Smooth muscle cell (in vitro differentiated cells): Measurements from ENCODE around the gene ANKS1B. TPM values are rescaled to one million over a fixed set of nuclear protein-coding genes. Genes with fewer than 3 reads are reported as not detected.

Experiments
- DNase-seq: peaks from one replicate; lab custom pipeline; 2025; ENCODE audit not compliant: unreplicated experiment; lab: John Stamatoyannopoulos, UW
- H2AFZ ChIP-seq: fragments of 200-600 bp; sonication (generic); 2 replicates; pipeline ENCODE4 v1.6.0; 2016; ENCODE audit warnings: antibody characterized with exemption, low read depth, mild to moderate bottlenecking
- H3F3A ChIP-seq: fragments of 200-600 bp; sonication (generic); 2 replicates; pipeline ENCODE4 v1.6.0; 2017; ENCODE audit warnings: antibody characterized with exemption, low read depth
- H3K27ac ChIP-seq: fragments of 200-600 bp; sonication (generic); 2 replicates; pipeline ENCODE4 v1.5.1; 2016; ENCODE audit warnings: low read depth, mild to moderate bottlenecking
- H3K27me3 ChIP-seq: fragments of 200-600 bp; sonication (generic); 2 replicates; pipeline ENCODE4 v1.6.1; 2016; ENCODE audit warnings: low read depth, mild to moderate bottlenecking
- H3K36me3 ChIP-seq: fragments of 200-600 bp; sonication (generic); 2 replicates; pipeline ENCODE4 v1.5.1; 2016; ENCODE audit warnings: low read depth
- H3K4me1 ChIP-seq: fragments of 200-600 bp; sonication (generic); 2 replicates; pipeline ENCODE4 v1.5.1; 2016; ENCODE audit warnings: low read depth
- H3K4me2 ChIP-seq: fragments of 200-600 bp; sonication (generic); 2 replicates; pipeline ENCODE4 v1.6.0; 2016; ENCODE audit warnings: mild to moderate bottlenecking
- H3K4me3 ChIP-seq: fragments of 200-600 bp; sonication (generic); 2 replicates; pipeline ENCODE4 v1.5.1; 2016; ENCODE audit warnings: mild to moderate bottlenecking
- H3K79me2 ChIP-seq: fragments of 200-600 bp; sonication (generic); 2 replicates; pipeline ENCODE4 v1.6.0; 2016; ENCODE audit warnings: low read depth, mild to moderate bottlenecking
- H3K9ac ChIP-seq: fragments of 200-600 bp; sonication (generic); 2 replicates; pipeline ENCODE4 v1.6.0; 2016; ENCODE audit warnings: low read depth
- H3K9me3 ChIP-seq: fragments of 200-600 bp; sonication (generic); replicated peaks from 2 replicates; pipeline ENCODE4 v1.5.1; 2016; ENCODE audit warnings: low read depth
- H4K20me1 ChIP-seq: fragments of 200-600 bp; sonication (generic); 2 replicates; pipeline ENCODE4 v1.6.0; 2016; ENCODE audit warnings: low read depth
- WGBS: methylation state at CpG from one replicate; pipeline ENCODE4 v1.1.7; 2016; ENCODE audit warnings: low lambda C conversion rate; 5-methylcytosine and 5-hydroxymethylcytosine counted together
- polyA plus RNA-seq: library from polyadenylated mRNA; unstranded; fragments of >200 nt; fragmentation: Nextera tagmentation; extraction: Ambion mirVana; gene quantifications from 2 replicates; pipeline ENCODE4 v1.2.1, GENCODE V29; 2016
- total RNA-seq: library from RNA; depleted of rRNA; stranded (reverse); fragments of >200 nt; gene quantifications from 2 replicates; pipeline ENCODE4 v1.2.3, GENCODE V29; 2014
- TF ChIP-seq, protein P1 (sequence below): fragments of 200-600 bp; sonication (generic); IDR thresholded peaks from 2 replicates; pipeline ENCODE4 v1.5.1; 2017; ENCODE audit warnings: borderline replicate concordance, mild to moderate bottlenecking, antibody characterized with exemption; ENCODE audit not compliant: insufficient read depth, poor library complexity, severe bottlenecking

The ANKS1B gene
- total and polyA plus RNA-seq, 2 experiments from 2014 or later = 0.47 to 7.3 TPM

DNA sequence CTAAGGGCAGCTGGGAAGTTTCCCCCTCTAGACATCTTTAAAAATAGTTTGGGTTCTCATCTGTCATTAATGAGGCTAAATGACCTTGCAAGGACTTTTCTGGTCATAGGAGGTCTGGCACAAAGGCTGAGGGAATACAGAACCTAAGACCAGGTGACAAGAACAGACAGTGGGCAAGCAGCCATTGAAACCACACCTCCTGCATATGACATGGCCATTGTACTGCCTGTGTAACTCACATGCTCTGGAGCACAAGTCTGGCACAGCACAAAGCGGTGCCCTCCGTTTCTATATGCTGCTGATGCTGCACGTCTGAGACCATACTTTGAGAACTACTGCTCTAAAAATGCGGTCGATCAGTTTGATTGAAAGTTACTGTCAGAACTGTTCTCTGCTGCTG is 1196.3 kb downstream of the ANKS1B start:
- no peak overlapping the region for H3K9ac ChIP-seq
- H3K79me2 ChIP-seq = no peaks in the 10 kb centered on the region
- H3K4me1 ChIP-seq = no peaks in the 10 kb centered on the region
- no peak for DNase-seq
- H3K27me3 ChIP-seq = no peaks in the 10 kb centered on the region
- no peaks in the 10 kb centered on the region for H3K36me3 ChIP-seq
- no peak overlapping the region for H3K4me3 ChIP-seq
- no peaks in the 10 kb centered on the region for H4K20me1 ChIP-seq
- H2AFZ ChIP-seq = no peak overlapping the region
- no peak overlapping the region for H3K4me2 ChIP-seq
- H3F3A ChIP-seq = no peaks in the 10 kb centered on the region
- TF ChIP-seq, protein P1, sequence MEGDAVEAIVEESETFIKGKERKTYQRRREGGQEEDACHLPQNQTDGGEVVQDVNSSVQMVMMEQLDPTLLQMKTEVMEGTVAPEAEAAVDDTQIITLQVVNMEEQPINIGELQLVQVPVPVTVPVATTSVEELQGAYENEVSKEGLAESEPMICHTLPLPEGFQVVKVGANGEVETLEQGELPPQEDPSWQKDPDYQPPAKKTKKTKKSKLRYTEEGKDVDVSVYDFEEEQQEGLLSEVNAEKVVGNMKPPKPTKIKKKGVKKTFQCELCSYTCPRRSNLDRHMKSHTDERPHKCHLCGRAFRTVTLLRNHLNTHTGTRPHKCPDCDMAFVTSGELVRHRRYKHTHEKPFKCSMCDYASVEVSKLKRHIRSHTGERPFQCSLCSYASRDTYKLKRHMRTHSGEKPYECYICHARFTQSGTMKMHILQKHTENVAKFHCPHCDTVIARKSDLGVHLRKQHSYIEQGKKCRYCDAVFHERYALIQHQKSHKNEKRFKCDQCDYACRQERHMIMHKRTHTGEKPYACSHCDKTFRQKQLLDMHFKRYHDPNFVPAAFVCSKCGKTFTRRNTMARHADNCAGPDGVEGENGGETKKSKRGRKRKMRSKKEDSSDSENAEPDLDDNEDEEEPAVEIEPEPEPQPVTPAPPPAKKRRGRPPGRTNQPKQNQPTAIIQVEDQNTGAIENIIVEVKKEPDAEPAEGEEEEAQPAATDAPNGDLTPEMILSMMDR = no peak
- H3K27ac ChIP-seq = no peak overlapping the region
- 92% methylated on average over 5 of the region's 5 CpGs for WGBS
- H3K9me3 ChIP-seq = no peaks in the 10 kb centered on the region

- Histone ChIP-seq H3K9me3 (no peaks in the 10 kb centered on the region), H2AFZ (no peak overlapping the region), H3K36me3 (no peaks in the 10 kb centered on the region), H3K79me2 (no peaks in the 10 kb centered on the region), H3K27ac (no peak overlapping the region), H3K9ac (no peak overlapping the region), H3K4me1 (no peaks in the 10 kb centered on the region), H3K4me3 (no peak overlapping the region), H3K4me2 (no peak overlapping the region), H4K20me1 (no peaks in the 10 kb centered on the region), H3F3A (no peaks in the 10 kb centered on the region), H3K27me3 (no peaks in the 10 kb centered on the region)
- TF ChIP-seq, protein P1 = no peak
- DNase-seq = no peak
- 72% methylated on average over 7 of the region's 7 CpGs for WGBS
These were observed 1198.1 kb downstream of the ANKS1B start for GRCh38 chr12:98786653-98787052.

GRCh38 chr12:98783420-98783819 is 1201.3 kb downstream of the ANKS1B start:
- Histone ChIP-seq H3K27ac (no peak overlapping the region), H3K9ac (no peak overlapping the region), H3K9me3 (no peaks in the 10 kb centered on the region), H3K36me3 (no peaks in the 10 kb centered on the region), H3F3A (no peaks in the 10 kb centered on the region), H4K20me1 (no peaks in the 10 kb centered on the region), H3K4me3 (no peak overlapping the region), H3K4me2 (no peak overlapping the region), H3K4me1 (no peaks in the 10 kb centered on the region), H3K79me2 (no peaks in the 10 kb centered on the region), H3K27me3 (peaks cover 7% of the 10 kb centered on the region), H2AFZ (no peak overlapping the region)
- WGBS = 85% methylated on average over 2 of the region's 2 CpGs
- TF ChIP-seq, protein P1 = no peak
- no peak for DNase-seq

DNA sequence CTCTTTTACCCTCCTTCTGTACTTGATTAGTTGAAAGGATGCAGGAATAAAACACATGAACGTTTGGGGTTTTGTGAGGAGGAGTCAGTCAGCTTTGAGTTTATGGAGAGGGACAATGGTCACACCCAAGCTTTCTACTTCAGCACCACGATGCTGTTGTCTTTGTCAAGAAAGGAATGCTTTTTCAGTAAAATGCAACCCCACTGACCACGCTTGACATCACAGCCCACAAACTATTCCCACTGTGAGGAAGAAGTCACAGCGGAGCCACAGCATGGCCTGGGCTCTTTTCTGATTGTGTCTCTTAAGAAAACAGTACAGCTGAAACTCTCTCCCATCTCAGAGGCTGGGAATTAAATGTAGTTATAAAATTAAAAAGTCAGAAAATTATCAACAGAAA is 1204.5 kb downstream of the ANKS1B start:
- TF ChIP-seq, protein P1 = no peak
- H3K4me1 ChIP-seq = no peaks in the 10 kb centered on the region
- peaks cover 7% of the 10 kb centered on the region for H3K27me3 ChIP-seq
- no peaks in the 10 kb centered on the region for H3K9me3 ChIP-seq
- no peaks in the 10 kb centered on the region for H3K79me2 ChIP-seq
- H2AFZ ChIP-seq = no peak overlapping the region
- no peak overlapping the region for H3K4me3 ChIP-seq
- no peaks in the 10 kb centered on the region for H4K20me1 ChIP-seq
- 48% methylated on average over 4 of the region's 4 CpGs for WGBS
- no peak for DNase-seq
- H3K27ac ChIP-seq = no peak overlapping the region
- H3K36me3 ChIP-seq = no peaks in the 10 kb centered on the region
- no peak overlapping the region for H3K9ac ChIP-seq
- no peak overlapping the region for H3K4me2 ChIP-seq
- no peaks in the 10 kb centered on the region for H3F3A ChIP-seq
